DMS114 treated with DMSO at 0.1 percent for 48 hours (cell line): ENCODE measurements around the gene RFX5.
"Not testable (repeated sequence)": the region's sequence is repeated elsewhere in the genome, so short reads cannot be mapped to it uniquely, and the experiment has no call there.

Source experiments
- DNase-seq: peaks from one replicate; lab custom pipeline; 2025; ENCODE audit not compliant: unreplicated experiment; lab: John Stamatoyannopoulos, UW

Gene RFX5

GRCh38 chr1:151346769-151347522 is at the start of gene RFX5:
Gene RFX5, minus strand, starts transcription at chr1:151347252. Its CDS starts 932 bp downstream, at chr1:151346320.
- DNase-seq, result peak; percentile 100

GRCh38 chr1:151396265-151396664 is 49.2 kb upstream of the RFX5 start:
- not testable (repeated sequence) for DNase-seq

- no peak for DNase-seq
Observed at GRCh38 chr1:151393583-151393982, 46.5 kb upstream of the RFX5 start.

GRCh38 chr1:151391079-151391563 is 44.1 kb upstream of the RFX5 start:
- DNase-seq, result no peak

GRCh38 chr1:151390221-151391078 is 43.4 kb upstream of the RFX5 start:
- DNase-seq, result not testable (repeated sequence)

- no peak for DNase-seq
Observed at GRCh38 chr1:151386002-151386401, 39.0 kb upstream of the RFX5 start.

GRCh38 chr1:151384584-151384983 is 37.5 kb upstream of the RFX5 start:
- no peak for DNase-seq

- no peak for DNase-seq
Observed at GRCh38 chr1:151377150-151377884, 30.3 kb upstream of the RFX5 start.

GRCh38 chr1:151373196-151373595 is 26.1 kb upstream of the RFX5 start:
- DNase-seq, result no peak

- DNase-seq, result no peak
Observed at GRCh38 chr1:151372058-151372934, 25.2 kb upstream of the RFX5 start, which contains the start of gene SELENBP1. Gene SELENBP1, minus strand, starts transcription at chr1:151372705. Its CDS starts 64 bp downstream, at chr1:151372641.

- DNase-seq, result no peak
Observed at GRCh38 chr1:151371370-151372057, 24.5 kb upstream of the RFX5 start.

GRCh38 chr1:151370211-151370911 is 23.3 kb upstream of the RFX5 start:
- no peak for DNase-seq

- no peak for DNase-seq
Observed at GRCh38 chr1:151369621-151370048, 22.6 kb upstream of the RFX5 start.

GRCh38 chr1:151369302-151369610 is 22.2 kb upstream of the RFX5 start:
- DNase-seq, result no peak

- no peak for DNase-seq
Observed at GRCh38 chr1:151368393-151369301, 21.6 kb upstream of the RFX5 start.

GRCh38 chr1:151367658-151368392 is 20.8 kb upstream of the RFX5 start:
- no peak for DNase-seq

GRCh38 chr1:151364996-151365395 is 17.9 kb upstream of the RFX5 start:
- no peak for DNase-seq
